BLaER1 (cell line): ENCODE results near the gene ZFPM1.

Source experiments
- H3K27ac ChIP-seq: shearing (Covaris generic); formaldehyde crosslinking; 2 replicates; pipeline ENCODE4 v1.8.1; 2022
- H3K27me3 ChIP-seq: shearing (Covaris generic); formaldehyde crosslinking; 2 replicates; pipeline ENCODE4 v1.8.1; 2022
- H3K36me3 ChIP-seq: shearing (Covaris generic); formaldehyde crosslinking; 2 replicates; pipeline ENCODE4 v1.8.1; 2022
- H3K4me1 ChIP-seq: shearing (Covaris generic); formaldehyde crosslinking; 2 replicates; pipeline ENCODE4 v1.8.1; 2022
- H3K4me2 ChIP-seq: shearing (Covaris generic); formaldehyde crosslinking; 2 replicates; pipeline ENCODE4 v1.8.1; 2022
- H3K4me3 ChIP-seq: shearing (Covaris generic); formaldehyde crosslinking; 2 replicates; pipeline ENCODE4 v1.8.1; 2022
- H3K9ac ChIP-seq: shearing (Covaris generic); formaldehyde crosslinking; 2 replicates; pipeline ENCODE4 v1.8.1; 2022
- H3K9me3 ChIP-seq: shearing (Covaris generic); formaldehyde crosslinking; 2 replicates; pipeline ENCODE4 v1.8.1; 2022
- H4K20me1 ChIP-seq: shearing (Covaris generic); formaldehyde crosslinking; 2 replicates; pipeline ENCODE4 v1.8.1; 2022
- Cebpa-rat ChIP-seq: shearing (Covaris generic); IDR thresholded peaks from 2 replicates; pipeline ENCODE4 v1.8.1; 2022

ZFPM1 gene

DNA sequence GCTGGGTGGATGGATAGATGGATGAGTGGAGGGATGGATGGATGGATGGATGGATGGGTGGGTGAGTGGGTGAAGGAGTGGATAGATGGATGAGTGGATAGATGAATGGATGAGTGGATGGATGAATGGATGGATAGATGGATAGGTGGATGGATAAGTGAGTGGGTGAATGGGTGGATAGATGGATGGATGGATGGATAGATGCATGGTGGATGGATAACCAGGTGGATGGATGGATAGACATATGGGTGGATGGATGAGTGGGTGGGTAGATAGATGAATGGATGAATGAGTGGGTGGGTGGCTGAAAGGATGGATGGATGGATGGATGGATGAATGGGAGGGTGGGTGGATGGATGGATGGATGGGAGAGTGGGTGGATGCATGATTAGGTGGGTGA, 66.2 kb downstream of the ZFPM1 start:
- H4K20me1 ChIP-seq, result peaks cover 38% of the 10 kb centered on the region
- H3K9me3 ChIP-seq, result no peaks in the 10 kb centered on the region
- H3K4me2 ChIP-seq, result no peak overlapping the region
- no peak overlapping the region for H3K27ac ChIP-seq
- no peaks in the 10 kb centered on the region for H3K27me3 ChIP-seq
- H3K36me3 ChIP-seq, result peaks cover 37% of the 10 kb centered on the region
- H3K4me1 ChIP-seq, result peaks cover 21% of the 10 kb centered on the region
- no peak for TF ChIP-seq Cebpa-rat
- no peak overlapping the region for H3K4me3 ChIP-seq
- H3K9ac ChIP-seq, result no peak overlapping the region

DNA sequence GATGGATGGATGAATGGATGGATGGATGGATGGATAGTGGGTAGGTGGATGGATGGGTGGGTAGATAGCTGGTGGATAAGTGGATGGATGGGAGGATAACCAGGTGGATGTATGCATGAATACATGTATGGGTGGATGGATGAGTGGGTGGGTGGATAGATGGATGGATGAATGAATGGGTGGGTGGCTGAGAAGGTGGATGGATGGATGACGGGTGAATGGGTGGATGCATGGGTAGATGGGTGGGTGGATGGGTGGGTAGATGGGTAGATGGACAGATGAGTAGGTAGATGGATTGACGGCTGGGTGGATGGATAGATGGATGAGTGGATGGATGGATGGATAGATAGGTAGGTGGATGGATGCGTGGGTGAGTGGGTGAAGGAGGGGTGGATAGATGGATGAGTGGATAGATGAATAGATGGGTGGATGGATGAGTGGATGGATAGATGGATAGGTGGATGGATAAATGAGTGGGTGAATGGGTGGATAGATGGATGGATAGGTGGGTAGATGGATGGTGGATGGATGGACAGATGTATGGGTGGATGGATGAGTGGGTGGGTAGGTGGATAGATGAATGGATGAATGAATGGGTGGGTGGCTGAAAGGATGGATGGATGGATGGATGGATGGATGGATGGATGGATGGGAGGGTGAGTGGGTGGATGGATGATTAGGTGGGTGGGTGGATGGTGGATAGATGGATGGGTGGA, 67.0 kb downstream of the ZFPM1 start:
- no peak for TF ChIP-seq Cebpa-rat
- H3K9me3 ChIP-seq, result no peaks in the 10 kb centered on the region
- no peaks in the 10 kb centered on the region for H3K27me3 ChIP-seq
- H4K20me1 ChIP-seq, result peaks cover 46% of the 10 kb centered on the region
- H3K36me3 ChIP-seq, result peaks cover 31% of the 10 kb centered on the region
- no peak overlapping the region for H3K27ac ChIP-seq
- no peak overlapping the region for H3K4me2 ChIP-seq
- H3K4me1 ChIP-seq, result peaks cover 30% of the 10 kb centered on the region
- no peak overlapping the region for H3K4me3 ChIP-seq
- no peak overlapping the region for H3K9ac ChIP-seq

DNA sequence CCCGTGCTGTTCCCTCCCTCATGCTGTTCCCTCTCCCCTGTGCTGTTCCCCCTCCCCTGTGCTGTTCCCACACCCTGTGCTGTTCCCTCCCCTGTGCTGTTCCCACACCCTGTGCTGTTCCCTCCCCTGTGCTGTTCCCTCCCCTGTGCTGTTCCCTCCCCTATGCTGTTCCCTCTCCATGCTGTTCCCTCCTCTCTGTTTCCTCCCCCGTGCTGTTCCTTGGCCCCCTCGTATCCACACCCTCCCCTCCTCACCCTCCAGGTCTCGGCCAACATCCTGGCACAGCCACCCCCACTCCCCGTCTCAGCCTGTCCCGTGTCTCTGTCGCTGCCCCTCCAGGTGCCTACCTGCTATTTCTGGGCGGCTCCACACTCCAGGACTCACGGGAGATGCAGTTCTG, 68.6 kb downstream of the ZFPM1 start:
- Histone ChIP-seq H3K27ac (no peak overlapping the region), H3K9me3 (no peaks in the 10 kb centered on the region), H3K27me3 (no peaks in the 10 kb centered on the region), H3K4me2 (no peak overlapping the region), H3K9ac (no peak overlapping the region), H4K20me1 (peaks cover 49% of the 10 kb centered on the region), H3K4me1 (peaks cover 45% of the 10 kb centered on the region), H3K4me3 (no peak overlapping the region), H3K36me3 (peaks cover 15% of the 10 kb centered on the region; the same call in 1 of the 2 replicates)
- no peak for TF ChIP-seq Cebpa-rat

DNA sequence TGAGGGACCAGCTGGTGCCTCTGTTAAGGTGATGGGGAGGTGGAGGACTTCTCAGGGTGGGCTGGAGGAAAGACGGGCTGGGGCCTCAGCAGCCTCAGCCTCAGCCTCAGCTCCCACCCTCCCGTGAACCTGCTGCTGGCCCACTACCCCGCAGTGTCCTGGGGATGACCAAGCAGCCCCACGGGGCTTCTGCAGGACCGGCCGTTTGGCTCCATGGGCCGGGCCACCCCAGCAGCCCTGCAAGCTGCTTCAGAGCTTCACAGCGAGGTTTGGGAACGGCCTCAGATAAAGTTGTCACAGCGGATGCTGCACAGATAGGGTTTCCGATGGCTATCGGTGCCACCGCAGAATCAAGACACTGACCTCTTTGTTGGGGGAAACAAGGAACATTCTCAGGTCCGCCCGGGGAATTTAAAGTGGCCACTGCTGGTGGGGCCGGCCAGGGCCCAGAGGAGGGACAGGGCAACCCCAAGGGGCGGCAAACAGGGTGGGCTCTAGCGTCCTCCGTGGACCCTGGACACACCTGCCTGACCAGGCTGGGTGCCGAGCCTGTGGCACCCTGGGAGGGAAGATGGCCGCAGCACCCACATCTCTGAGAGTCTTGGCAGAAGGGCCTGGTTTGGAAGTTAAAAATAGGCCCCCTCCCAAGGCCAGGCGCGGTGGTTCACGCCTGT, 69.3 kb downstream of the ZFPM1 start:
- Histone ChIP-seq H4K20me1 (peaks cover 56% of the 10 kb centered on the region), H3K27me3 (no peaks in the 10 kb centered on the region), H3K4me1 (peaks cover 53% of the 10 kb centered on the region), H3K4me2 (peak overlapping the region; percentile 48), H3K9ac (no peak overlapping the region), H3K36me3 (peaks cover 13% of the 10 kb centered on the region; the same call in 1 of the 2 replicates), H3K9me3 (no peaks in the 10 kb centered on the region), H3K4me3 (no peak overlapping the region), H3K27ac (no peak overlapping the region)
- TF ChIP-seq Cebpa-rat, result no peak

DNA sequence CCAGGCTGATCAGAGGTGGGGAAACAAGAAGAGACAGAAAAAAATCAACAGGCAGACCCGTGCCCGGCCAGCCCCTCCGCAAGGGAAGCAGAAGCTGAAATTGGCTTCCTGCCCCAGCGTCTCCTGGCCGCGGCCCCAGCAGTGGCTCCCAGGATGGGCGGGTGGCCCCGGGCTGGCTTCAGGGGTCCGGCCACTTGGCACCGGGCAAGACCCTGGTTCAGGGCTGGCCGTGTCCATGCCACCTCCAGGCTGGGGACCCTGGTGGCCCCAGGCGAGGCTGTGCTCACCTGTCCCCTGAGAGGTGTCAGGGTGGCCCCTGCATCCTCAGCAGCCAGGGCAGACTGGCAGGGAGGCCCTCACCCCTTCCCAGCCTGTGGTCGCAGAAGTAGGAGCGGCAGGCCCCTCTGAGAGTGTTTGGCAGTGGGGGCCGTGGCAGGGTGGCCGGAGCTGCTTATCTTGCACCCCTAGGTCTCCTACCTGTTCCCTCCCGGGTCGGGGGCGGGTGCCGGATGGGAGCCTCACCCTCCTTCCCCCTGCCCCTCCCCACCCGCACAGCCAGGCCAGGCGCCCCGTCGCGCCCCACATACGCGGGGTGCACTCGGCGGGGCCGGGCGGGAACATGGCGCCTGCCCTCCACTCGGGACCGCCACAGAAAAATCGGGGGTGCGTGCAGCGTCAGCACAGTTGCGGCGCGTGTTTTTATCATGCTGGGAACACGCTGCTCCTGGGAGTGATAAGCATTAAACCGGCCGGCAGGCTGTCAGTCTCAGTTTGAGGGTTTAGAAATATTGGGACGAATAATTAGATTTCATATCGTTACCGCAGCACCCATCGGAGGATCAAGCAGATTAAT, 70.5 kb downstream of the ZFPM1 start:
- H4K20me1 ChIP-seq, result peaks cover 62% of the 10 kb centered on the region
- no peaks in the 10 kb centered on the region for H3K9me3 ChIP-seq
- TF ChIP-seq Cebpa-rat, result no peak
- no peaks in the 10 kb centered on the region for H3K27me3 ChIP-seq
- no peak overlapping the region for H3K27ac ChIP-seq
- peaks cover 20% of the 10 kb centered on the region for H3K36me3 ChIP-seq
- peaks cover 64% of the 10 kb centered on the region for H3K4me1 ChIP-seq
- peak overlapping the region; percentile 48 for H3K4me2 ChIP-seq
- no peak overlapping the region for H3K9ac ChIP-seq
- no peak overlapping the region for H3K4me3 ChIP-seq

DNA sequence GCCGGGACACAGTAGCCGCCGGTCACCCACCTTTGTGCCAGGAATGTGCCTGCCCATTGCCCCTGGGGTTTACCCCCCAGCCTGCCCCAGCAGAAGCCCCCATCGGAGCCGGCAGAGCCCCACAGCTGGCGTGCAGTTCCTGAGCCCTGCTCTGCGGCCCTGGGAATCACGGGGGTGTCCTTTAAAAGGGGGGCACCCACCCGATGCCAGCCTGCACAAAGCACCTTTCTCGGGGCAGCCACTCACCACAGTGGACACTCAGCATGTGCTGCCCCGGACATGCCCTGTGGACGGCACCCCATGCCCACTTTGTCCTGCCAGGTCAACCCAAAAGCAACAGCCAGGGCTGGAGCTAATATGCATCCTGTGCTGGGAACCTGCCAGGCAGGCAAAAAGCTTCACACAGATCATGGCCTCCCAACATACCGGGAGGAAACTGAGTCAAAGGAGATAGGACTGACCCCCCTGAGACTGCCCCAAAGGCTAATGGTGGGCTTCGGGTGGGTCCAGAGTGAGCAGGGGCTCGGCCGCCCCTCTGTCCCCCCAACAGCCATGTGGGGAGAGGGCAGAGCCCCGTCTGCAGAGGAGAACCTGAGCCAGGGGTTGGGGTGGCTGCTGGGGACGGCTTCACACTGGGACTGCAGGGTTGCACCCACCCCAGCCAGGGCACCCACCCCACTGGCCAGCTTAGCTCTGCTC, 71.3 kb downstream of the ZFPM1 start:
- Histone ChIP-seq H3K9ac (no peak overlapping the region), H4K20me1 (peaks cover 62% of the 10 kb centered on the region), H3K4me2 (peak overlapping the region; percentile 97; the same call in 1 of the 2 replicates), H3K4me3 (no peak overlapping the region), H3K36me3 (peaks cover 28% of the 10 kb centered on the region), H3K9me3 (no peaks in the 10 kb centered on the region), H3K4me1 (peaks cover 73% of the 10 kb centered on the region), H3K27me3 (no peaks in the 10 kb centered on the region), H3K27ac (no peak overlapping the region)
- no peak for TF ChIP-seq Cebpa-rat

DNA sequence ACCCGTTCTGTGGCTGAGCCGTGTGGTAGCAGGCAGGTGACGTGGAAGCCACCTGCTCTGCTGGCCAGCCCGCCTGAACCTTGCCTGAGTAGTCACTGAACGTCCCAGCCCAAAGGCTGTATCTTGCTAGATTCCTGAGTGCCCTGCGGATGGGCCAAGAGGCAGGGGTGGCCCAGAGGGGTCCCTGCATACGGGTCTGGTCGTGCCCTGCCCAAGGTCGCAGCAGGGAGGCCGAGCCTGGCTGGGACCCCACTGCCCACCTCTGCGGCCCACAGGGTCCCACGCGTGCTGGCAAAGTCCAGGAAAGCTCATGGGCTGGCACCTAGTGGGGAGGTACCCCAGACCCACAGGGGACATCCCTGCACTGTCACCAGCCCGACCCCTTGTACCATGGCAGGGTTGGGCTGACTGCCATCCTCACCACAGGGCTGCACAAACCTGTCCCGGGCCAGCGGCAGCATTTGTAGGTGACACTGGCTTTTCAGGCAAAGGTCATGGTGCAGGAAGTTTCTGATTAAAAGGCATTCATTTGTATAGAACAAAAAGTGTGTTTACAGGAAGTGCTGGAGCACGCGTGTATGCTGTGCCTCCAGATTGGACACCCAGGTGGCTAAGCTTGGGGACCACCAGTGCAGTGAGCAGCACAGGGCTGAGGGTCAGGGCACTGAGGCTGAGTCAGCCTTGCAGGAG, 72.0 kb downstream of the ZFPM1 start:
- no peak overlapping the region for H3K27ac ChIP-seq
- H3K9ac ChIP-seq, result peak overlapping the region; percentile 53; the same call in 1 of the 2 replicates
- TF ChIP-seq Cebpa-rat, result no peak
- H3K9me3 ChIP-seq, result no peaks in the 10 kb centered on the region
- no peak overlapping the region for H3K4me3 ChIP-seq
- H3K4me2 ChIP-seq, result peak overlapping the region; percentile 97
- H4K20me1 ChIP-seq, result peaks cover 62% of the 10 kb centered on the region
- peaks cover 35% of the 10 kb centered on the region for H3K36me3 ChIP-seq
- peaks cover 80% of the 10 kb centered on the region for H3K4me1 ChIP-seq
- no peaks in the 10 kb centered on the region for H3K27me3 ChIP-seq

DNA sequence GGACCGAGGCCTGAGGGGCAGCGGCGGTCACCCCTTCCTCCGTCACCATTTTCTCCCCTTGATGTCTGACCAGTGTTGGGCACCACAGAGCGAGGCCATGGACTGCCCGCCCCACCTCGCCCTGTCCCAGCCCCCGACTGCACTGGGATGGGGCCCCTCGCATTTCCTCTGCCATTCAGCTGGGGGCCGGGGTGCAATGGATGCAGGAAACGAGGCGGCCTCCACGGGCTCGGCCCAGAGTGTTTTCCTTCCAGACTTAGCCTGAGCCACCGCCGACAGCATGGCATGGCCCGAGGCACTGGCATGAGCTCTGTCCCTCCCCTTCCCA, 72.5 kb downstream of the ZFPM1 start:
- Histone ChIP-seq H3K9ac (peak overlapping the region; percentile 53; the same call in 1 of the 2 replicates), H3K36me3 (peaks cover 36% of the 10 kb centered on the region), H3K27me3 (no peaks in the 10 kb centered on the region), H4K20me1 (peaks cover 62% of the 10 kb centered on the region), H3K9me3 (no peaks in the 10 kb centered on the region), H3K4me3 (no peak overlapping the region), H3K4me1 (peaks cover 85% of the 10 kb centered on the region), H3K27ac (peak overlapping the region; percentile 26; the same call in 1 of the 2 replicates), H3K4me2 (peak overlapping the region; percentile 97)
- no peak for TF ChIP-seq Cebpa-rat
